K562 (cell line): ENCODE results near the gene TAC3. TPM values are rescaled to one million over a fixed set of nuclear protein-coding genes. Genes with fewer than 3 reads are reported as not detected.
A peak's percentile ranks its signal among the peaks of the same experiment; 100 is the strongest.

Experiments used
- BRCA1 ChIP-seq, 2 experiments: fragments of 450-650 bp in 1 of 2; sonication (generic) in 1 of 2; formaldehyde crosslinking in 1 of 2; IDR thresholded peaks; 2 replicates each; pipeline versions ENCODE4 v1.5.0 to v1.6.1; 2017 to 2020; ENCODE audit warnings: mild to moderate bottlenecking in 1 of 2, missing genetic modification reagents in 1 of 2
- CHCHD3 ChIP-seq: fragments of 250-450 bp; sonication (Bioruptor Pico); IDR thresholded peaks from 2 replicates; pipeline ENCODE4 v2.1.2; 2022; ENCODE audit warnings: mild to moderate bottlenecking
- ESRRB ChIP-seq: fragments of 250-450 bp; sonication (Bioruptor Pico); IDR thresholded peaks from 2 replicates; pipeline ENCODE4 v1.5.0; 2020; ENCODE audit warnings: mild to moderate bottlenecking, moderate library complexity, borderline replicate concordance
- ETS1 ChIP-seq: conservative IDR thresholded peaks from 2 replicates; pipeline ENCODE4 v1.6.1; 2011; ENCODE audit warnings: low read depth, mild to moderate bottlenecking, low read length; ENCODE audit not compliant: control insufficient read depth
- HBP1 ChIP-seq: fragments of 450-650 bp; formaldehyde crosslinking; IDR thresholded peaks from 2 replicates; pipeline ENCODE4 v1.4.0; 2022; ENCODE audit warnings: missing genetic modification characterization
- HMBOX1 ChIP-seq: sonication (generic); IDR thresholded peaks from 2 replicates; pipeline ENCODE4 v1.6.1; 2016
- HNRNPK ChIP-seq: fragments of 200-400 bp; formaldehyde crosslinking; IDR thresholded peaks from one replicate; pipeline ENCODE4 v1.6.1; 2018; ENCODE audit warnings: mild to moderate bottlenecking, low read depth, low read length; ENCODE audit not compliant: poor library complexity, severe bottlenecking
- JUN ChIP-seq, 2 experiments: sonication (generic) in 1 of 2; formaldehyde crosslinking in 1 of 2; IDR thresholded peaks; 2 replicates each; pipeline versions ENCODE4 v1.6.1 to v1.8.0; 2012 to 2022; ENCODE audit warnings: borderline replicate concordance in 2 of 2, mild to moderate bottlenecking in 2 of 2, improper control_type of control experiment in 1 of 2, low read depth in 1 of 2, low read length in 1 of 2, missing genetic modification reagents in 1 of 2
- NR0B1 ChIP-seq: fragments of 450-650 bp; IDR thresholded peaks from one replicate; pipeline ENCODE4 v1.6.1; 2018; ENCODE audit warnings: mild to moderate bottlenecking, moderate library complexity; ENCODE audit not compliant: partially characterized antibody
- NRF1 ChIP-seq, 2 experiments: fragments of 450-650 bp; IDR thresholded peaks in 1 of 2; conservative IDR thresholded peaks in 1 of 2; 2 replicates each; pipeline ENCODE4 v1.6.1; 2014; ENCODE audit warnings: mild to moderate bottlenecking in 2 of 2
- PHF8 ChIP-seq: fragments of 200-600 bp; sonication (generic); IDR thresholded peaks from 2 replicates; pipeline ENCODE4 v1.6.1; 2012; ENCODE audit warnings: mixed run types, mild to moderate bottlenecking, inconsistent platforms, low read length, moderate library complexity, borderline replicate concordance
- POLR2A ChIP-seq: fragments of 450-650 bp; conservative IDR thresholded peaks from 2 replicates; pipeline ENCODE4 v1.6.1; 2016
- TCF7L2 ChIP-seq: fragments of 150-350 bp; IDR thresholded peaks from 2 replicates; pipeline ENCODE4 v1.6.1; 2016; ENCODE audit warnings: low read depth, mild to moderate bottlenecking, low read length, moderate library complexity
- TEAD1 ChIP-seq, 2 experiments: fragments of 450-650 bp in 1 of 2; sonication (generic) in 1 of 2; formaldehyde crosslinking; IDR thresholded peaks; 2 replicates each; pipeline versions ENCODE4 v1.4.0 to v1.8.0; 2020 to 2022; ENCODE audit warnings: mild to moderate bottlenecking in 2 of 2, missing genetic modification reagents in 1 of 2
- TEAD4 ChIP-seq, 2 experiments: sonication (generic) in 1 of 2; formaldehyde crosslinking in 1 of 2; IDR thresholded peaks; 2 replicates each; pipeline versions ENCODE4 v1.6.1 to v1.8.0; 2012 to 2022; ENCODE audit warnings: borderline replicate concordance in 1 of 2, inconsistent platforms in 1 of 2, low read length in 1 of 2, mild to moderate bottlenecking in 1 of 2, missing genetic modification reagents in 1 of 2
- ZNF174 ChIP-seq: fragments of 250-450 bp; sonication (Bioruptor Pico); IDR thresholded peaks from 2 replicates; pipeline ENCODE4 v1.4.0; 2020; ENCODE audit warnings: mild to moderate bottlenecking
- ZNF23 ChIP-seq: fragments of 250-450 bp; sonication (Bioruptor Pico); IDR thresholded peaks from 2 replicates; pipeline ENCODE4 v1.4.0; 2020; ENCODE audit warnings: mild to moderate bottlenecking
- ZNF316 ChIP-seq: fragments of 450-650 bp; IDR thresholded peaks from 2 replicates; pipeline ENCODE4 v1.6.1; 2016
- ZNF511 ChIP-seq: sonication (generic); formaldehyde crosslinking; IDR thresholded peaks from 2 replicates; pipeline ENCODE4 v1.8.0; 2022; ENCODE audit warnings: mild to moderate bottlenecking, missing genetic modification reagents
- ZNF551 ChIP-seq: fragments of 250-450 bp; sonication (Bioruptor Pico); IDR thresholded peaks from 2 replicates; pipeline ENCODE4 v1.5.0; 2021; ENCODE audit warnings: mild to moderate bottlenecking, moderate library complexity
- ZNF707 ChIP-seq: fragments of 250-450 bp; sonication (Bioruptor Pico); conservative IDR thresholded peaks from 2 replicates; pipeline ENCODE4 v1.8.0; 2022; ENCODE audit warnings: inconsistent platforms, mild to moderate bottlenecking, moderate library complexity
- ZNF766 ChIP-seq: fragments of 200-800 bp; sonication (Bioruptor generic); conservative IDR thresholded peaks from 2 replicates; pipeline ENCODE4 v1.6.1; 2016; ENCODE audit warnings: missing genetic modification characterization, missing compliant biosample characterization
- ZNF77 ChIP-seq: fragments of 250-450 bp; sonication (Bioruptor Pico); IDR thresholded peaks from 2 replicates; pipeline ENCODE4 v1.5.0; 2020
- polyA plus RNA-seq, 8 experiments: library from polyadenylated mRNA; depleted of rRNA in 4 of 8; stranded (reverse) in 5 of 8; unstranded in 3 of 8; fragments of >200 nt; fragmentation: Nextera tagmentation in 2 of 8; fragmentation: Illumina TruSeq in 1 of 8; extraction: Ambion mirVana in 2 of 8; extraction: Trizol in 1 of 8; gene quantifications; 2 replicates each; pipeline versions ENCODE4 v1.2.1 to v1.2.3, GENCODE V29; 2011 to 2014; ENCODE audit warnings: inconsistent platforms in 1 of 8, missing spikeins in 1 of 8
- total RNA-seq, 7 experiments: library from RNA; depleted of rRNA in 6 of 7; stranded (reverse); fragments of >200 nt in 6 of 7; fragmentation: Illumina TruSeq in 2 of 7; extraction: Trizol in 2 of 7; gene quantifications; 2 replicates each; pipeline versions ENCODE4 v1.2.1 to v1.2.3, GENCODE V29; 2011 to 2021; ENCODE audit warnings: low replicate concordance in 1 of 7

Gene TAC3
- total and polyA plus RNA-seq, 9 of the 15 experiments (the other 6 are each of a cell fraction or from before 2014, with no cell fraction given) = 0.29 to 2.8 (median 1.4) TPM

GRCh38 chr12:56988207-56988739 is 28.1 kb downstream of the TAC3 start (continued):
- TF ChIP-seq ETS1 (peak; percentile 91), BRCA1 (IDR thresholded peaks at IDR 0.05) (no peak), BRCA1 (CRISPR knock-in tag; IDR thresholded peaks at IDR 0.05) (no peak), ZNF766 (CRISPR knock-in tag) (peak; percentile 83), ZNF316 (peak; percentile 75), HNRNPK (no peak), NR0B1 (no peak), CHCHD3 (CRISPR knock-in tag) (no peak), ESRRB (CRISPR knock-in tag) (no peak), ZNF23 (no peak), JUN (IDR thresholded peaks at IDR 0.05; ENCODE audit: borderline replicate concordance, low read depth, low read length) (peak; percentile 85), JUN (CRISPR knock-in tag; IDR thresholded peaks at IDR 0.05; ENCODE audit: borderline replicate concordance) (no peak), ZNF77 (CRISPR knock-in tag) (no peak), HMBOX1 (peak; percentile 76), ZNF707 (CRISPR knock-in tag) (no peak), NRF1 (conservative IDR thresholded peaks at IDR 0.05 in 1 of 2, IDR thresholded peaks at IDR 0.05 in 1 of 2) (no peak; a peak in 1 of 4 replicates), ZNF174 (CRISPR knock-in tag) (no peak), TEAD1 (CRISPR knock-in tag; IDR thresholded peaks at IDR 0.05) (no peak), ZNF511 (CRISPR knock-in tag) (no peak), PHF8 (no peak), TEAD4 (IDR thresholded peaks at IDR 0.05; ENCODE audit: low read length) (peak; percentile 97), TEAD4 (CRISPR knock-in tag; IDR thresholded peaks at IDR 0.05; ENCODE audit: borderline replicate concordance) (no peak), HBP1 (0 out of 2 replicates have a peak, but pooled peaks have one; percentile 28), TCF7L2 (no peak), ZNF551 (no peak), POLR2A (no peak)
